Neuron (in vitro differentiated cells): Measurements from ENCODE around the gene CCNK.

ENCODE experiments used
- H2AFZ ChIP-seq: one replicate; pipeline ENCODE4 v1.6.1; 2013; ENCODE audit warnings: low read depth, mild to moderate bottlenecking, inconsistent platforms, low read length, moderate library complexity
- H3K27me3 ChIP-seq: one replicate; pipeline ENCODE4 v1.6.1; 2013; ENCODE audit warnings: low read length; ENCODE audit not compliant: insufficient read depth
- H3K36me3 ChIP-seq: one replicate; pipeline ENCODE4 v1.6.1; 2013; ENCODE audit warnings: low read length; ENCODE audit not compliant: insufficient read depth
- H3K4me1 ChIP-seq: one replicate; pipeline ENCODE4 v1.6.1; 2013; ENCODE audit warnings: low read length; ENCODE audit not compliant: insufficient read depth
- H3K4me3 ChIP-seq: 2 replicates; pipeline ENCODE4 v1.5.1; 2013; ENCODE audit warnings: mild to moderate bottlenecking, low read length, moderate library complexity
- H3K9me3 ChIP-seq: one replicate; pipeline ENCODE4 v1.6.1; 2013; ENCODE audit warnings: low read length

Gene CCNK

DNA sequence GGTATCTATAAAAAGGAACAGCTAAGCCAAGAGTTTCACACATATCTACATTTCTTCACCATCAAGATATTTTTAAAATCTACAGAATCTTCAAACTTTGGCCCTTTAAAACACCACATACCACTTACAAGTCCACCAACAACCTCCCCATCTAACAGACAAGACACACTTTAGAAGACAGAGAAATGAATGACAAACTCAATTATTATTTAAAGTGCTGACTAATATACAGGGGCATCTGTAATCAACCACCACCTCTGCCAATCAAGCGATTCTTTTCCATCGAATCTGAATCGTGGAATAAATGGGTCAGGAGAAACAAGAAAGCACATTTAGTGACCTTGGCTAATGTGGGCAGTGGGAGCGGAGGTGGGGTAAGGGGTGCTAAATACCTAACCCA, 8.3 kb upstream of the CCNK start:
- Histone ChIP-seq H3K9me3 (no peaks in the 10 kb centered on the region), H3K27me3 (no peaks in the 10 kb centered on the region), H3K4me3 (no peak overlapping the region), H3K4me1 (peaks cover 5% of the 10 kb centered on the region), H2AFZ (no peak overlapping the region), H3K36me3 (no peaks in the 10 kb centered on the region)

DNA sequence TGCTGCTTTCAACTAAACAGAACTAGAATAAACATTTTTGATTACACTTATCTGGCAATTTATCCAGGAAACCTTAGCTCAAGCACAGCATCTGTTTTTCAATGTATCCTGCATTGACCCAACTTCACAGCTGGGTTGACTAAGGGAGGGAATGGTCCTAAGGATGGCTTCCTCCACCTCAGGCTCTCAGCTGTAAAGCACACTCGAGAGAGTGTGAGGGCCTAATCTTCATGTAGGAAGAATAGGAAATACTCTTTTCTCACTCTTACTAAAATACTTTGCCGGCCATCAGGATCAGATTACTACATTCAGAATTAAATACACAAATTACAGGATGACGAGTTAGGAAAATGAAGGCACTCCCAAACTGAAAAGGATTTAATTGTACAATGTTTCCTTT, 7.8 kb upstream of the CCNK start:
- no peak overlapping the region for H3K4me3 ChIP-seq
- H3K9me3 ChIP-seq: no peaks in the 10 kb centered on the region
- peaks cover 10% of the 10 kb centered on the region for H3K4me1 ChIP-seq
- no peak overlapping the region for H2AFZ ChIP-seq
- no peaks in the 10 kb centered on the region for H3K27me3 ChIP-seq
- H3K36me3 ChIP-seq: no peaks in the 10 kb centered on the region

DNA sequence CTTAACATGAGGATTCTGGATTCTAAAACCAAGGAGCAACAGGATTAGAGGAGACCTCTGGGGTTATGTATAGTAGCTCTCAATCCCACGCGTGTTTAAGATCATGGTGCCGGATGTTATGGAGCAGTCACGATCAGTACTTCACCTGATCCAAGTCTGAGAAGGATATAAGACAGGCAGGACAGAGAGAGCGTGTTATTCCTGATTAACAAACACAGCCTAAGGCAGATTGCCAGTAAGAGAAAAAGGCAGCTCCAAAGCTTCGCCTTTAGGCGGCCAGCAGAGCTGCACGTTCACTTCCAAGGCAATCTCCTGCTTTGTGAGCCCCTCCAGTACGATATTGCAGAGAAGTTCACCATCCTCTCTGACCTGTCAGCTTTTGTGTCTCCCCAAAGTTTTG, 6.0 kb upstream of the CCNK start:
- no peaks in the 10 kb centered on the region for H3K36me3 ChIP-seq
- H3K27me3 ChIP-seq: no peaks in the 10 kb centered on the region
- no peak overlapping the region for H3K4me3 ChIP-seq

DNA sequence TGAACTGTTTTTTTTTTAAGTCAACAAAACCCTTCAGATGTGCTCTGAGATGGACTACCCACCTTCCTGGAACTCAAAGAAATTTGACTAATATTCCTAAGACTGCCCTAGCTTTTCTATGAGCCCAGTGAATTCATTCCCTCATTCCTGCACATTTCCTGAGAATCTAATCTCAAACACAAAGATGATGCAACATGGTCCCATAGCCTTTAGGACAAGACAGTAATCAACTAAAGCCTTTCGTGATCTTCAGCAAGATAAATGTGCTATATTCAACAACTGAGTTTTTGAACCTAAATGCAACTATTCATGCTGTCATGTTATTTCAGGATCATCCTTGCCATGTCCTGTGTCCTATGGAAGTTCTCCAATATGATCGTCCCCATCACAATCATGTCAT, 5.5 kb upstream of the CCNK start:
- Histone ChIP-seq H3K4me3 (no peak overlapping the region), H3K9me3 (no peaks in the 10 kb centered on the region), H2AFZ (no peak overlapping the region), H3K4me1 (peaks cover 26% of the 10 kb centered on the region), H3K36me3 (no peaks in the 10 kb centered on the region), H3K27me3 (no peaks in the 10 kb centered on the region)

More for the DNA sequence above, 6.0 kb upstream of the CCNK start:
- Histone ChIP-seq H3K4me1 (peaks cover 26% of the 10 kb centered on the region), H2AFZ (no peak overlapping the region), H3K9me3 (no peaks in the 10 kb centered on the region)

DNA sequence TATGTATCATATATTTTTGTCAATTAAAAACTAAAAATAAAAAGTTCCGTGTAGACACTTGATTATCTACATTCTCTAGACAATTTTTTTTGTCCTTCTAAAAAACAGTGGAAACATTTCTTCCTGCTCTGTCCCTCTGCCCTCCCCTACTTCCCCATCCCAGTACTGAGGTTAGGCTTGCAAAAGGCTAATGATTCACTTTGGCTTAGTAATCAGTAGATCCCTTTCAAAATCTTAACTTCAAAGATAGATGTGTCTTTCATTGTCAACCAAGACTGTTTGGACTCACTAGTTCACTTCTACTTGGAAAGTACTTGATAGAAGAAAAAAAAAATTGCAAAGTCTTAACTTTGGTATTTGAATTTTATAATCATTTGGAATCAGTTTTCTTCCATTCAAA, 4.3 kb upstream of the CCNK start:
- Histone ChIP-seq H3K4me1 (peaks cover 26% of the 10 kb centered on the region), H3K27me3 (no peaks in the 10 kb centered on the region)

DNA sequence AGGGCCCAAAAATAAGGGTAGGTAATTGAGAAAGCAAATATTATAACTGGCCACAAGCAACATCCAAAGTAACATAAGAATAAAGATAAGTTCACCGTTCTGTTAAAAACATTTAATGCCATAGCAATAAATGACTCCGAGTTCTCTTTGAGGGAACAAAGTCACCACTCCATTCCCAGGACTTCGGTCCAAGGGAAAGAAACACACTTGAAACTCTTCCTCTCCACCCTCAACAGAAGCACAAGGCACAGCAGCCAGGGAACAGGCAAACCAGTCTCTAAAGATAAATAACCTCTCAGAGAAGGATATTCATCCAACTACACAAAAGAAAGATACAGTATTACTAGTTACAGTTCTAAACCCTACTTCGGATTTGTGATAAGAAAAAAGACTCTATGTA, 3.1 kb upstream of the CCNK start:
- H3K36me3 ChIP-seq: no peaks in the 10 kb centered on the region
- H3K27me3 ChIP-seq: no peaks in the 10 kb centered on the region
- H3K4me1 ChIP-seq: peaks cover 35% of the 10 kb centered on the region
- no peaks in the 10 kb centered on the region for H3K9me3 ChIP-seq
- H3K4me3 ChIP-seq: no peak overlapping the region
- no peak overlapping the region for H2AFZ ChIP-seq

More for the DNA sequence above, 4.3 kb upstream of the CCNK start:
- Histone ChIP-seq H3K36me3 (no peaks in the 10 kb centered on the region), H2AFZ (no peak overlapping the region), H3K9me3 (no peaks in the 10 kb centered on the region), H3K4me3 (no peak overlapping the region)

DNA sequence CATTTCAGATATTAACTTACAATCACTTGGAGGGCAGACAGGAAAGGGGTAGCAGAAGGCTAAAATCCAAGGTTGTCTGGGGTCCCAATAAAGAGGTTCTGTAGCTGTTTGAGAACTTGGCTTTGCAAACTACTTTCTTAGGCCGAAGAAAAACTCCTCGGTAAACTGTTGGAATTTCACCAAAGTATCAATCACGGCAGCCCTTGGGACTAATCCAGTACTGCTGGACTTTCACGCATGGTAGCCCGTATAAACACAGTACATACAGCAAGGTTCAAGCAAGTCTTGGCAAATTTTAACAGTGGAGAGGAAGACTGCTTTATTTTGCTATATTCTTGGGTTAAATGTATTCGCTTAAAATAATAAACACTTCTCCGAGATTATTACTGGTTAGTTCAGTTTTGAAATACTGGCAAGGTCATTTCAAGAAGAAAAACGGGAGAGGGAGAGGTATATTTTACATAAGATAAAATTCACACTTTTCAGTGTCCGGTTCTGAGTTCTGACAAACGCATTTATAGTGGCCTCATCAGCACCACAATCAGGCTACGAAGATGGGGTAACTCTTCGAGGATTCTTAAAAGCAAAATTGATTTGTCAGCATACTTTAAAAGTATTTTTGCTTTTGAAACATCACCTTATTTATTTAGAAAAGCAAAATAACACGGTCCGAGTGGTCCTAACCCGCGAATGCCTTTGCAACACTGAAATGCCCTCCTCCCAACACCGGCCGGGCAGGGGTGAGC, 1.9 kb upstream of the CCNK start:
- peaks cover 44% of the 10 kb centered on the region for H3K4me1 ChIP-seq
- H3K36me3 ChIP-seq: no peaks in the 10 kb centered on the region
- no peak overlapping the region for H2AFZ ChIP-seq
- H3K9me3 ChIP-seq: no peaks in the 10 kb centered on the region
- H3K4me3 ChIP-seq: peak overlapping the region; percentile 76
- no peaks in the 10 kb centered on the region for H3K27me3 ChIP-seq

DNA sequence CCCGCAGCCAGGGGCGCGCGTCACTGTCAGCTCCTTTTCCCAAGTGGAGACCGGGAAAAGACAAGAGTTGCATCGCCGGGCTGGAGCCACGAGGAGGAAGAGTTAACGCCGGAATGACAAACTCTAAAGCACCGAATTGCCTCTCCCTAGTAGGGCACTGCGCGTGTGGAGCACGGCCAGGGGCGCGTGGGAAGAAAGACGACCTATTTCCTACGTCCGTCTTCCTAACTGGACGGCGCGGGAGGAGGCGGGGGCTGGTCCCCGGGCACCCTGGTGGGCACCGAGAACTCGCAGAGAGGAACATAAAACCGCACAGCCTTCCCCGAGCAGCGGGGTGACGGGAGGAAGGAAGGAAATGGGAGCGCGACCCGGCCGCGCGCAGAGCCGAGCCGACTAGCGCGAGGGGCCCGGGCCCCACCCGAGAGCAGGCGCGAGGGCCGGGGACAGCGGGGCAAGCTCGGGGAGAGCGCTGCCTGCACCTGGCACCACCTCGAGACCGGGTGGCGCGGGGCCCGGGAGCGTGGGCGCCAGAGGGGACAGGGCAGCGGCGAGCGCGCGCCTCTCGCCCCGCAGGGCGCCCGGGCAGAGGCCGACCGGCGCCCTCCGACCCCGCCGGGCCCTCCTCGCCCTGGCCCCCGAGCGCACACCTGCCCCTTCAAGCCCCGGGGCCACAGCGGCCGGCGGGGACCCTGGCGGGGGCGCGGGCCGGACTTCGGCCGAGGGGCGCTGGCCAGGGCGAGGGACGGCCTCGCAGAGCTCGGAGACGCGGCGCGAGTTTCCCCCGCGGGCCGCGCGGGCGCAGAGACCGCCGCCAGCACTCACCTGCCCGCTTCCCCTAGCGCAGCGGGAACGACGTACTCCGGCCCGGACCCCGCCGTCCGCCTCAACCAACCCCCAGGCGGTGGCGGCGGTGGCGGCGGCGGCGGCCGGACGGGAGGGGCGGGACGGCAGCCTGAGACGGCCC, 1.0 kb upstream of the CCNK start, which contains the start of gene SETD3:
TSS of gene SETD3 (minus strand) at position 954 of the 964 bp plus-strand sequence. CDS start 15,054 bp downstream, outside the sequence.
- H3K4me1 ChIP-seq: peaks cover 44% of the 10 kb centered on the region
- no peaks in the 10 kb centered on the region for H3K27me3 ChIP-seq
- H3K36me3 ChIP-seq: no peaks in the 10 kb centered on the region
- peak within 1 kb of the TSS; percentile 14 for H2AFZ ChIP-seq
- peak within 1 kb of the TSS; percentile 93 for H3K4me3 ChIP-seq
- no peaks in the 10 kb centered on the region for H3K9me3 ChIP-seq

DNA sequence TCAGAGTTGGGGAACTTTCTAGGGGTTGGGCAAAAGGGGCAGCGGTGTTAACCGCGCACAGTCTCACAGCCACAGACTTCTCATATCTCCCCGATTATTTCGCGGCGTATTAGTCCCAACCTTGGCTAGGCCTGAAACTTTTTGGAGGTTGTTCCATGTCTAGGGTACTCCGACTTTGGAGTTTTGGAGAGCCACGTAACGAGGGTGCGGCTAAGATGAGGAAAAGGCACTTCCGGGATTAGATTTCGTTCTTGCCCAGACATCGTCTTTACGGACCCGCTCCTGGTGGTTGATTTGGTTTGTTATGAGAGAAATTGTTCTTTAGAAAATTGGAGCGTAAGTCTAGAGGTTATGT, 513 bp downstream of the CCNK start:
- Histone ChIP-seq H3K36me3 (no peaks in the 10 kb centered on the region), H2AFZ (peak overlapping the region; percentile 14), H3K9me3 (no peaks in the 10 kb centered on the region), H3K27me3 (no peaks in the 10 kb centered on the region), H3K4me3 (peak overlapping the region; percentile 93), H3K4me1 (peaks cover 44% of the 10 kb centered on the region)

DNA sequence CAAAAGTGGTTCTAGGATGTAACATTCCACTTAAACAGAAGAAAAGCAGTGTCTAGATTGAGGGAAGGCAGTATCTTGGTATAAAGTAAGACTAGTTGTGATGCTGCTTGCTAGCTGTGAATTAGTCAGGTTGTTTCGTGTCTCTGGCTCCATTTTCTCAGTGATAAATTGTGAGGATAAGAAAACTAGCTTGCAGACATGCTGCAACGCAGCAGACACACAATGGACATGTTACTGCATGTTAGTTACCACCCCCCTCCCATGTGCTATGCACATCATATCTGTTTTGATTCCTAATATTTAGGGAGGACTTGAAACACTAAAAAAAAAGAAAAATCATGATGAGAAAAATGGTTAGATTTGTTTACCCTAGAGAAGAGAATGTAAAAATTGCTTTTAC, 2.9 kb downstream of the CCNK start:
- no peaks in the 10 kb centered on the region for H3K9me3 ChIP-seq
- no peak overlapping the region for H2AFZ ChIP-seq

DNA sequence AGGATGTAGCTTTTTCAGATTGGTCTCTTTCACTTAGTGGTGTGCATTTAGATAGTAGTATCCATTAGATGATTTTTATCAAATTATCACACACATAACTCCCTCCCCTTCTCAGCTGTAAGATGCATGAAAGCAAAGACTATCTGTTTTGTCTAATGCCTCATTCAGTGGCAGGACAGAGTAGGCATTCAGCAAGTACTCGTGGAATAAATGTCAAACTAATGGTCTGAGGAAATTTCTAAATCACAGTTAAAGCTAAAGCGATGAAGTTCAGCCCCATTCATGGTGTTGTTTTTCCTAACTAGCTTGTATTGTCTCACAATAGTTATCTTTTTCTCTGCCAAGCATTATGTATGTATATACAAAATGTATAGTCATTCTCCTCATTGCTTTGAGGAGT, 16.1 kb downstream of the CCNK start:
- Histone ChIP-seq H3K4me1 (no peaks in the 10 kb centered on the region), H3K27me3 (no peaks in the 10 kb centered on the region), H3K4me3 (no peak overlapping the region), H2AFZ (no peak overlapping the region), H3K36me3 (peaks cover 76% of the 10 kb centered on the region), H3K9me3 (no peaks in the 10 kb centered on the region)

More for the DNA sequence above, 2.9 kb downstream of the CCNK start:
- Histone ChIP-seq H3K4me1 (peaks cover 31% of the 10 kb centered on the region), H3K4me3 (no peak overlapping the region), H3K27me3 (no peaks in the 10 kb centered on the region), H3K36me3 (no peaks in the 10 kb centered on the region)

DNA sequence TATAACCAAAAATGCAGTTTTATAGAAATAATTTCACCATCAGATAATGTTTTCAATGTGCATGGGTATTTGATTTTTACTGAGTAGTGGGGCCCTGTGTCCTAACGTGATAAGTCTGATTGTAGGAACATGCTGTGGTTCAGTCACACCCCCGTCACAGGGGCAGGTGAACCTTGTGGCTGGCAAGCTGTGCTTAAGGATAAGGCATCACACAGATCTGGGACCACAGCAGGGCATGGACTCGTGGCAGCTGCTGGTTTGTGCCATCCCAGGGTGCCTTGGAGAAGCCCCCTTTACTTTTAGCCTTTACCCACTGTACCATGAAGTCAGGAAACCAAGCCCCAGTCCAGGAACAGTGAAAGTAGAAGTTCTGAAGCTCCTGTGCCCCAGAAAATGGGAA, 16.7 kb downstream of the CCNK start:
- Histone ChIP-seq H3K36me3 (peaks cover 76% of the 10 kb centered on the region), H3K4me3 (no peak overlapping the region), H3K4me1 (no peaks in the 10 kb centered on the region), H2AFZ (no peak overlapping the region), H3K9me3 (no peaks in the 10 kb centered on the region), H3K27me3 (no peaks in the 10 kb centered on the region)

DNA sequence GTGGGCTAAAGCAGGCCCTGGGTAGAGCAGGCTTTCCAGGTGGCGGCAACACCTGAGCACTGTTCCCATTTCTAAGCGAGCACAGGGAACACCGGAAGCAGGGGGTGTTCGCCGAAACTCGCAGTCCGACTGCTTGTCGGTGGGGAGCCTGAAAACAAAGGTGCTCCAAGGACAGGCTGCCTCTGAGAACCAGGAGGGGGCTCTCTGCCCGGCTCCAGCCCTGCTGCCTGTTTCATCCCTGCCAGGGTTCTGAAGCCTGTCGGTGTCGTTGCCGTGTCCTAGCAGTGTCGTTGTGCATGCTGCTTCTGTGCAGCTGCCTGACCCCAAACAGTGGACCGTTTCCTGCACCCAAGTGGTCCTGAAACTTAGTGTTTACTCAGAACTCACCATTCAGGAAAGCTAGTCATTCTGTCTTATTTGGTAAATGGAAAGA, 21.8 kb downstream of the CCNK start:
- H3K4me1 ChIP-seq: peaks cover 12% of the 10 kb centered on the region
- H2AFZ ChIP-seq: no peak overlapping the region
- no peak overlapping the region for H3K4me3 ChIP-seq
- H3K36me3 ChIP-seq: peaks cover 87% of the 10 kb centered on the region
- H3K9me3 ChIP-seq: no peaks in the 10 kb centered on the region
- no peaks in the 10 kb centered on the region for H3K27me3 ChIP-seq
